Esophagus muscularis mucosa (tissue), 3 donors: ENCODE results near the gene H6PD.

Source experiments
- CTCF ChIP-seq, 3 experiments: fragments of 200-600 bp in 2 of 3; fragments of 450-650 bp in 1 of 3; sonication (generic) in 2 of 3; IDR thresholded peaks; one replicate each; pipeline ENCODE4 v1.5.1; 2017 to 2019; ENCODE audit warnings: antibody characterized with exemption in 3 of 3, mild to moderate bottlenecking in 2 of 3, moderate library complexity in 1 of 3
- POLR2A ChIP-seq: fragments of 450-650 bp; IDR thresholded peaks from one replicate; pipeline ENCODE4 v1.6.1; 2017; ENCODE audit warnings: antibody characterized with exemption, moderate library complexity, mild to moderate bottlenecking, low read depth

DNA sequence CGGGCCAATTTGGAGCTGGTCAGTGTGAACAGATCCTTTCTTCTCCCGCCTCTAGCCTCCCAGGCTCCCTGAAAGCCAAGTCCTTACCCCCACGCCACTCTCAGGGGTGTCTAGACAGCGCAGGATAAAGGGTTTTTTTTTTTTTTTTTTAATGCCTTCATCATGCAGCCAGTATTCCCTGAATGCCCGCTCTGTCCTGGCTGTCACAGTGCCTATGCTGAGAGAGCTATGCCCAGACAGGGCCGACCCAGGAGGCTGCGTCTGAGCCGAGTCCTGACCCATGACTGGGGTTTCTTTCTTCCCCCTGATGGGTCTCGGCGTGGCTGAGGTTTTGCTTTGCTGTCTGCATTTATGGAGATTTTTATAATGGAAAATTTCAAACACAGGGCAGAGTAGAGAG lies 76.5 kb downstream of the H6PD start:
- TF ChIP-seq CTCF (IDR thresholded peaks at IDR 0.05): no peak
- no peak for TF ChIP-seq POLR2A
